KBM-7 (cell line): ENCODE results near the gene ZC3H7B.
"Not testable (repeated sequence)": the region's sequence is repeated elsewhere in the genome, so short reads cannot be mapped to it uniquely, and the experiment has no call there.

Experiments
- DNase-seq: peaks from one replicate; pipeline ENCODE4 v3.0.0-alpha.2; 2015
- in situ Hi-C: fragments of 300-500 bp; cut with MboI; formaldehyde crosslinking; loops from 2 replicates; pipeline ENCODE4 v1.14.3; 2020; ENCODE audit warnings: low sequenced_read_pairs, low pct_unique_long_range_greater_than_20kb, mixed read lengths

Gene ZC3H7B

DNA sequence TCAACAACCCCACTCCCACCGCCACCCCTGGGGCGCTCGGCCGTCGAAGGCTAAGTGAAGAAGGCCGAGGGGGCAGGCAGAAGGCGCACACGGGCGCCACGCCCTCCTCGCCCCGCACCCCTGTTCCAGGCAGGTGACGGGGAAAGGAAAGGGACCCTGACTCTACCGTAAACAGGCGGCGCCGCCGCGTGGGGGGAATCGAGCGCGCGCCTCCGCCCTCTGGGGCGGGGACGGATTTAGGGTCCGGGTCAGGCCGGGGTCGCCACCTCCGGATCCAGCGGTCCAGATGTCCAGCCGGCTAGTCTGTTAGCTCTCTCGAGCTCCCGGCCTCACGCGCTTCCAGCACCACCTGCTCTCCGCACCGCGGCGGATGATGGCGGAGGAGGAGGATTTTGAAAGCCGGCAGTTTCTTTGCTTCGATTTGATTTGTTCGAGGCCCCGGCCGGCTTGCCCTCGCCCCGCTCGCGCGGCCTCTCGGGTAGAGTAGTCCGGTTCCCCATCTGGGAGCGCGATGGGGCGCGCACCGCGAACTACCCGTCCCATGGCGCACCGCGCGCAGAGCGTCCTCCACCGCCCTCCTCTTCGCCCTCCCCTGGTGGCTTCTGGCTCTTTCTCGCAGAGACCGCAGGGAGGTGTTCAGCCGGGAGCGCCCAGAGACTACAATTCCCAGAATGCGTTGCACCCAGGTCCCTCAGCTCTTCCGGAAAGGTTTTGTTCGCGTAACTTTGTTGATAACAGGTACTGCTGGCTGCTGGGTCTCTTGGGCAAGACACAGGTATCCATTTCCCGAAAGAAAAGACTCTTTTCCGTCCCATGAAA is 15.3 kb upstream of the ZC3H7B start, which contains the start of gene RANGAP1:
RANGAP1 (minus strand) TSS at position 368 of the 819 bp plus-strand sequence. CDS start 5,143 bp downstream, outside the sequence.
- DNase-seq, result peak; percentile 100
- in situ Hi-C loops, result no loop called here

DNA sequence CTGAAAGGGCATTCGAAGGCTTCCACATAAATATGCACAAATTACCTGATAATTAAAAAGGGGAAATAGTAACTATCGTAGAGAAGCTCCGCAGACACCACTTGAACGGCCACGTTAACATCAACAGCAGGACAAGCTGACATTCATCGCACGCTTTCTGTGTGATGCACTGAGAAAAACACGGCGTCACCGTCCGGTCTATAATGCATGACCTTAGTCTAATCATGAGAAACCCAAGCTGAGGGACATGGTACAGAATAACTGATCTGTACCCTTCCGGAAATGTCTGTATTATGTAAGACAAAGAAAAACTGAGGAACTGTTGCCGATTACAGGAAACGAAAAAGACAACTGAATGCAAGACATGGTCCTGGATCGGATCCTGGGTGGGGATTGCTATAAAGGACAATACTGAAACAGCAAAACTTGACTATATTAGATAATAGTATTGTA is 14.7 kb upstream of the ZC3H7B start:
- in situ Hi-C loops, result no loop called here
- no peak for DNase-seq

DNA sequence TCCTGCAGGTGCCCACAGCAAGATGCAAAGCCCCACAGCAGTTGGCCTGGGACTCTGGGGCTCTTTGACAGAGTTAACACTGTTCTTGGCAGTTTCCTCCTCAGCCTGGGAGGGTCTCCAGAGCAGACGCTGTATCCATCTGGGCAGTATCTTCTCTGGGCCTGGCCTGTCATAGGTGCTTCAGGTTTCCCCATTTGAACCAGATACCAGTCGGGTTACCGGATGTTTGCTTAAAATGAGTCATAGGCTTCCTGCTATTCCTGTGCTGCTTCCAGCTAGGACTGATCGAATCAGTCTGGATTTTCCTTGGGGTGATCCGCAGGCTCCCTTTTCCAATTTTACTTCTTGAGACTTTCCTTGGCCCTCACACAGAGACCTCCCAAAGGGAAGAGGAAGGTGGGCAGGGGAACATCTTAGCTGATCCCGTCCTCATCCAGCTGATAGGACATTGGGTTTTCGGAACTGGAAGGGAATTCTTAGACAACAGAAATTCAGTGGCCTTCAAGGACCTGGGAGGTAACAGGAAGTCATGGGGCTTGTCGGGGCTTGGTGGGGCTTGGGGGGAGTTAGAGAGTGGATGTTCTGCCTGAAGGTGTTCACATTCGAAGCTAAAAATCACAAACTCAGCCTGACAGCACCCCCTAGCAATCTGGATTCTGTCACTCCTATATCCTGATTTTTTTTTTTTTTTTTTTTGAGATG is 12.9 kb upstream of the ZC3H7B start:
- DNase-seq, result no peak
- in situ Hi-C loops, result no loop called here

DNA sequence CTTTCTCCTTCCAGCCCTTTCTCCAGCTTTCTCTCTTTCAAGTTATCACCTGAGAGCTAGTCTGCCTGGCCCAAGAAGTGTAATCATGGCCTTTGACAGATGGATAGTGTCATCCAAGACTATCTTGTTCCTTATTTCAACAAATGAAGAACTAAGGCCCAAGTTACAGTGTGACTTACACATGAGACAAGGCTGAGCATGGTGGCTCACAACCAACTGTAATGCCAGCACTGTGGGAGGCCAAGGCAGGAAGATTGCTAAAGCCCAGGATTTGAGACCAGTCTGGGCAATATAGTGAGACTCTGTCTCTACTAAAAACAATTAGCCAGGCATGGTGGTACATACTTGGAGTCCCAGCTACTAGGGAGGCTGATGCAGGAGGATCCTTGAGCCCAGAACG is 11.7 kb upstream of the ZC3H7B start:
- in situ Hi-C loops, result no loop called here
- DNase-seq, result no peak

DNA sequence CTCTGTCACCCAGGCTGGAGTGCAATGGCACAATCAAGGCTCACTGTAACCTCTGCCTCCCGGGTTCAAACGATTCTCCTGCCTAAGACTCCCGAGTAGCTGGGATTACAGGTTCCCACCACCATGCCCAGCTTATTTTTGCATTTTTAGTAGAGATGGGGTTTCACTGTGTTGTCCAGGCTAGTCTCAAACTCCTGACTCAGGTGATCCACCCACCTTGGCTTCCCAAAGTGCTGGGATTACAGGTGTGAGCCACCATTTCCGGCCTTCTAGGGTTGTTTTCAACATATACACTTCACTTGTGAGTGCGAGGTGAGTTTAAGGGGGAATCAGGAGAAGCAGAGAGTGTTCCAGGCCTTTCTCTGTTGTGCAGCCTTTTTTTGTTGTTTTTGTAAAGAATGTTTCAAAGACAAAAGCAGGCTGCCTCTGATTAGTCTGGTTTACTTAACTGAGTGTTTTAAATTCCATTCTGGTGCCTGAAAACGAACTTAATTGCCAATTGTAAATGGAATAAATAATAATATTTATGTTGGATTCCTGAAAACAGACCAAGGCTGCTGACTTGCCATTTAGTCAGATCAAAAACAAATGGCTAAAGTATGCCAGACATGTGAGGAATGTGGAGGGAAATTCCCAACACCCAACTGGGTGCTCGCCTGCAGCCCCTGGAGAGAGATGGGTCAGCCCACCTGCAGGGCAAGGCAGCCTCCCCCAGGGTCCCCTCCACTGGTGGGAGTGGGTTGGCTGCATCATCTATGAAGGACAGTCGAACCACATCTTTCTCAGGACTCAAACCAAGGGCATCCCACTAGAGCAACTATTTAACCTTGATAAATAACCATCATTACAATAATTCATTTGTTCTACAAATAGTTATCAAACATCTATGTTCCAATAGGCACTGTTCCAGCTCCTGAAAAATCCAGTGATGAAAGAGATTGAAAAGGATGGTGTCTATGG is 10.8 kb upstream of the ZC3H7B start:
- no peak for DNase-seq
- in situ Hi-C loops, result no loop called here

DNA sequence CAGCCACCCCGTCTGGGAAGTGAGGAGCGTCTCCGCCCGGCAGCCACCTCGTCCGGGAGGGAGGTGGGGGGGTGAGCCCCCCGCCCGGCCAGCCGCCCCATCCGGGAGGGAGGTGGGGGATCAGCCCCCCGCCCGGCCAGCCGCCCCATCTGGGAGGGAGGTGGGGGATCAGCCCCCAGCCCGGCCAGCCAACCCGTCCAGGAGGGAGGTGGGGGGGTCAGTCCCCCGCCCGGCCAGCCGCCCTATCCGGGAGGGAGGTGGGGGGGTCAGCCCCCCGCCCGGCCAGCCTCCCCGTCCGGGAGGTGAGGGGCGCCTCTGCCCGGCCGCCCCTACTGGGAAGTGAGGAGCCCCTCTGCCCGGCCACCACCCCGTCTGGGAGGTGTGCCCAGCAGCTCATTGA is 6.5 kb upstream of the ZC3H7B start:
- DNase-seq, in situ Hi-C loops: not testable (repeated sequence)

DNA sequence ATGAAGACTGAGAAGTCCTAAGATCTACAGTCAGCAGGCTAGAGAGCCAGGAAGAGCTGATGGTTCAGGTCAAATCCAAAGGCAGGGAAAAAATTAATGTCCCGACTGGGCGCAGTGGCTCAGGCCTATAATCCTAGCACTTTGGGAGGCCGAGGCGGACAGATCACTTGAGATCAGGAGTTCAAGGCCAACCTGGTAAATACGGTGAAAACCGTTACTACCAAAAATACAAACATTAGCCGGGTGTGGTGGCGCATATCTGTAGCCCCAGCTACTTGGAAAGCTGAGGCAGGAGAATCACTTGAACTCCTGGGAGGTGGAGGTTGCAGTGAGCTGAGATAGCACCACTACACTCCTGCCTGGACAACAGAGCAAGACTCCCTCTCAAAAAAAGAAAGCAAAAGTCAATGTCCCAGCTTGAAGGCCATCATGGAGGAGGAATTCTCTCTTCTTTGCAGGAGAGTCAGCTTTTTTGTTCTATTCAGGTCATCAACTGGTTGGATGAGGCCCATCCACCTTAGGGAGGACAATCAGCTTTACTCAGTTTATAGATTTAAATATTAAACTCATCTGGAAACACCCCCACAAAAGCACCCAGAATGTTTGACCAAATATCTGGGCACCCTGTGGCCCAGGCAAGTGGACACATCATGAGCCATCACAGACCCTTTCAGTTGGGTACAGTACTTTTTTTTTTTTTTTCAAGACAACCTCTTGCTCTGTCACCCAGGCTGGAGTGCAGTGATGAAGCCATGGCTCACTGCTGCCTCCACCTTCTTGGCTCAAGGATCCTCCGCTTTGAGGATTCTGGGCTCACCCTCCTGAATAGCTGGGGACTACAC is 4.3 kb upstream of the ZC3H7B start:
- no peak for DNase-seq
- in situ Hi-C loops, result no loop called here

DNA sequence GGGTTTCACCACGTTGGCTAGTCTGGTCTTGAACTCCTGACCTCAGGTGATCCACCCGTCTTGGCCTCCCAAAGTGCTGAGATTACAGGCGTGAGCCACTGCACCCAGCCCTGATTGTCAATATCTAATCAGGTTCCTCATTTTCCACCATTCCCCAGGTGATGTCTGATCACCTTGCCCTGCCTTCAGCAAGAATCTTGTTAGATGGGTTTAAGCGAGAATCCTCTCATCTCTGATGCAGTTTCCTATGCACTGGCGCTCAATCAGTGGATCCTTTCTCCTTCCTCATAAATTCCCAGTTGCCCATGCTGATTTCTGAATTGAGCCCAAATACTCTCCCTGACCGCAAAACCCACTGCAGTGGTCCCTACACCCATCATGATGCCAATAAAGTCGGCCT is 664 bp upstream of the ZC3H7B start:
- in situ Hi-C loops, result no loop called here
- no peak for DNase-seq

DNA sequence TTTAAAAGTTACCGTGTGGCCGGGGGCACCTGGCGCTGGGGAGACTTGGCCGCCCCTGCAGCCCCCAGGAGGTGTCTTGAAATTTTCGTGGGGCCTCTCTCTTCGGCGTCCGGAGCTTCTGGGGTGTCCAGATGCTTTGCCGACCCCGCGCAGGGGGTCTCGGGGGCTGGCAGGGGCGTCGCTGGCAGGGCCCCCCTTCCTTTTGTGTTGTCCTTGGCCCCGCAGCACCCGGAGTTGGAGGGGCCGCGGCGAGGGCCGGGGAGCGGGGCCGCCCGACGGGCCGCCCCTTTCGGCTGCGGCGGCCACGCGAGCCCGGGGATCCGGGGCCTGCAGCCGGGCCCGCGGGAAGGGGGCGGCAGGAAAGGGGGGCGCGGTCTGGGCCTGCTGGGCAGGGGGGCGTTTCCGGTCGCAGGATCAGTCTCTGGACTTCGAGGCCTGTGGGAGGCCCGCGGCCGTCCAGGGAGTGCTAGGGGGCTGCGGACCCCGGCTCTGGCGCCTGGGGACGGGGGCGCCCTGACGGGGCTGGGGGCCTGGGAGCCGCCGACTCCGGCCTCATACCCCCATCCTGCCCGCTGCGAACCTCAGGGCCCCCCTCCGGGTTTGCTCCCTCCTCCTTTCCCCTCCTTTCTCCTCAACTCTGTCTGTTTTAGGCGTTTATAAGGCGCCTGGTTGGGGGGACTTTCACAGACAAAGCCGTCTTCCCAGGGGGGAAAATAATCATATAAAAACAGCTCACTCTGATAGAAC is 869 bp downstream of the ZC3H7B start:
- in situ Hi-C loops, result no loop called here
- DNase-seq, result no peak

DNA sequence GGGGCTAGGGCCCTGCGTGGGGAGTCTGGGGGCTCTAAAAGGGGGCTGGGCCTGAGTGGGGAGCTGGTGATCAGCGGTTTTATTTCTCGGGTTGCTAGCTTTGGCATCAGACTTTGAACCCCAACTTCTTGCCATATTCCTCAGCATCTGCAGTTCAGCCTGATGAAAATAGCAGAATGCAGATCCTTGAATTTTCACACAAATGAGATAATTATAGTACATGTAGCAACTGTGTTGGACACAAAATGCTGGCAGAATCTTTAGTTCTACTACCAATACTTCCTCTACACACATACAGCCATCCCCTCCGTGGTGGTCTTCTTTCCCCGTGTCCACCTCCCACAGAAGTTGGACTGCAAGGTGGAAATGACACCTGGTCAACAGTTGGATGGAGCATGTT is 1.5 kb downstream of the ZC3H7B start:
- in situ Hi-C loops, result no loop called here
- no peak for DNase-seq

DNA sequence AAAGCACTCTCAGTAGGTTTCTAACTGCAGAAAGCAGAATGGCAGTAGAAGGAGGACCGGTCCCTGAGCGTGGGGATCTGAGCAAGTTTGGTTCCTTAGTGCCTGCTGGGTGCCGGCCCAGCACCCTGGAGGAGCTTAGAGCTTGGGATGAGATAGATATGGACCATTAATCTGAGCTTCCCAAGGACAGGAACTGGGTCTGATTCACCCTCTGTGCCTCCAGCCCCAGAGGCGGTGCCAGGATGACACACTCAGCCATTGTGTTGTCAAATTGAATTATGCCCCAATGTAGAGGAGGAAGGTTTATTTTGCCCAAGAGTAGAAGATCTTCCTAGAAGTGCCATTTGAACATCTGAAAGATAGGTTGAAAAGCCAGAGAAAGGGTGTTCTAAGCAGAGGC is 4.3 kb downstream of the ZC3H7B start:
- DNase-seq, result no peak

DNA sequence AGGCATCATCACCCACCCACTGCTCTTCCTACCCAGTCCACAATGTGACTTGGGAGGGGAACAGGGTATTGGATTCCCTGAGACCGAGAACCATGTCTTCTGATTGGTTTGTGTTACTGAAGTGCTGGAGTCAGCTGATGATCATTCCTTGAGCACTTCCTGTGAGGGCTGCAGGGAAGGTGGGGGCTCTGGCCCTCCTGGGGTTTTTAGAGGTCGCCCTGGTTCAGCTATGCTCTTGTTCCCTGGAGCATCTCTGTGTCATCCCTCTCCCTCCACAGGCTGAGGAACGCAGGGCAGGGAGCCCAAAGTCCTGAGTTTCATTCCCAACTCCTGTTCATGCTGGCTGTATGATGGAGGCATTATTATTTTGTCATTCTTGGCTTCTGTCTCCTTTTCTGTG is 6.7 kb downstream of the ZC3H7B start:
- no peak for DNase-seq
- in situ Hi-C loops, result no loop called here

More for the DNA sequence above, 4.3 kb downstream of the ZC3H7B start:
- in situ Hi-C loops, result no loop called here

DNA sequence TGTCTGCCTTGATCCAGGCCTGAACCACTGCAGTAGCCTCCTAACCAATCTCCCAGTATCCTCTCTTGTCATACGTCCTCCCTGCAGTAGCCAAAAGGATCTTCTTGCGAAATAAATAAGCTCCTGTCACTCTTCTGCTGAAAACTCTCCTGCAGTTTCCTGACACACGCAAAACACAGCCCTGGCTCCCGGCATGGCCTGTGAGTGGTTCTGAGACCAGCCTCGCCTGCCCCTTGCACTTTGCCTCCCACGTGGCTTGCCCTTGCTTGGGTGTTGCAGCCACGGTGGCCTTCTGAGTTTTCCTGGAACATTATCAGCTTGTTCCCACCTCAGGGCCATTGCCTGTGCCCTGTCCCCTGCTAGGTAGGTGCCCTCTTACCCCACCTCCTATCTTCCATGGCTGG is 7.2 kb downstream of the ZC3H7B start:
- in situ Hi-C loops, result no loop called here
- DNase-seq, result peak; percentile 49

DNA sequence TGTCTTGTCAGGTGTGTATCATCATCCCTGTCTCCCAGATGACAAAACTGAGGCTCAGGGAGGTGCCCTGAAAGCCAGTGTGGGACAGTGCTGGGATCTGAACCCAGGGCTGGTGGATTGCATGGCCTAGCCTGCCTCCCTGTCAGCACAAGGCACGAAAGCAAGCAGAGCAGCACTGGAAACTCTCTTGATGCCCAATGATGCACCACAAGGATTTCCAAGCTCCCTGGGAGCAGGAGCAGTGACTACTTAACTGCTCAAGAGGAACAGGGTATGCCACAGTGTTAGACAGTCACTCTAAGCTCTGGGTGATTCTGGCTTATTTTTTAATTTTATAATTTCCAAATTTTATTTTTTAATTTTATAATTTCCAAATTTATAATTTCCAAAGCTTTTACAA is 9.0 kb downstream of the ZC3H7B start:
- in situ Hi-C loops, result no loop called here
- DNase-seq, result no peak

DNA sequence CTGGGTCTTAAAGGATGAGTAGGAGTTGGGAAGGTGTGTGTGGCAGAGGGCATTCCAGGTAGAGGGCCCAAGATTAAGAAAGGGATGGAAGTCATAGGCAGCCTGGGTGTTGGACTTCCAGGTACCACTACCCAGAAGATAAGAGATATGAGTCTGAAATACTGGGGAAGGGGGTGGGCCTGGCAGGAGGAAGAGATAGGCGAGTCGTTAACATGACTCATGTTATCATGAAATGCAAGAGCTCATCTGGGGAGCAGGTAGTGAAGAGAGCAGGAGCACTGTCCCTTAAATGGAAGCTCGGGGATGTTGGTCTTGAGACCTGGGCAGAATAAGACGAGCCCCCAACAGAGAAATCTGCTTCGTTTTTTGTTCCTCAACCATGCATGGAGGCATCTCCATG is 10.2 kb downstream of the ZC3H7B start:
- no peak for DNase-seq
- in situ Hi-C loops, result no loop called here

DNA sequence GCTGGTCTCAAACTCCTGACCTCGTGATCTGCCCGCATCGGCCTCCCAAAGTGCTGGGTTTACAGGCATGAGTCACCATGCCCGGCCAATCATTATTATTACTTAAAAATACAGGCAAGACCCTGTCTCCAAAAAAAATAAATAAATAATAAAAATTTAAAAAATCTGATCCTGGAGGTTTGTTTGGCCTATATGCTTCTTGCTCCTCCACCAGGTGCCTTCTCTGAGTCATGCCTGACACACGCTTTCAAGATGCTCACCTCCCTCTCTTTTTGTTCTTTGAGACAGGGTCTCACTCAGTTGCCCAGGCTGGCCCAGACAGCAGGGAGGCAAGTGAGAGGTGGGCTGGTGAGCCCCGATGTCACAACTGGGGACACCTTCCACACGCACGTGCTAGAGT is 13.5 kb downstream of the ZC3H7B start:
- DNase-seq, result no peak
- in situ Hi-C loops, result no loop called here

DNA sequence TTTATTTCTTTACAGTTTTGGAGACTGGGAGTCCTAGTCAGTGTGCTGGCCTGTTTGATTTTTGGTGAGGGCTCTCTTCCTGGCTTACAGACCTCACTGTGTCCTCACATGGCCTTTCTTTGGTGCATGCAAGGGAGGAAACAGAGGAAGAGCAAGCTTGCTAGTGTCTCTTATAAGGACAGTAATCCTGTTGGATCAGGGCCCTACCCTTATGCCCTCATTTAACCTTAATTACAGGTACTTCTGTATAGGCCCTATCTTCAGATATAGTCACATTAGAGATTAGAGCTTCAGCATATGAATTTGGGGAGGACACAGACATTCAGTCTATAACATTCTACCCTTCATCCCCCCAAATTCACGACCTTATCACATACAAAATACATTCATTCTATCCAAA is 14.3 kb downstream of the ZC3H7B start:
- in situ Hi-C loops, result no loop called here
- no peak for DNase-seq
